SK-N-MC (cell line): ENCODE measurements around the gene PCNA.
"Not testable (repeated sequence)": the region's sequence is repeated elsewhere in the genome, so short reads cannot be mapped to it uniquely, and the experiment has no call there.

Source experiments
- EZH2 ChIP-seq: fragments of 200-600 bp; sonication (generic); IDR thresholded peaks from one replicate; pipeline ENCODE4 v1.6.1; 2017; ENCODE audit warnings: antibody characterized with exemption
- POLR2AphosphoS5 ChIP-seq: IDR thresholded peaks from 2 replicates; pipeline ENCODE4 v1.6.1; 2012; ENCODE audit warnings: mild to moderate bottlenecking, low read depth, low read length, borderline replicate concordance

DNA sequence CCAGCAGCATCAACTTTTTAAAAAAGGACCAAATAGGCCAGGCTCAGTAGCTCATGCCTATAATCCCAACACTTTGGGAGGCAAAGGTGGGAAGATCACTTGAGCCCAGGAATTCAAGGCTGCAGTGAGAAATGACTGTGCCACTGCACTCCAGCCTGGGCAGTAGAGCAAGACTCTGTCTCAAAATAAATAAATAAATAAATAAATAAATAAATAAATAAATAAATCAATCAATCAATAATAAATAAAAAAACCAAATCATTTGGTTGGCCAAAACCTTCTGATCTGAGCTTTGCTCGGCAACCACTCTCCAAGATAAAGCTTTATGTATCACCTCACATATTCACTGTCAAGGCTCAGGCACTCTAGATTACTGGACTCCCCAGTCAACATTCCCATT, 20.7 kb downstream of the PCNA start:
- not testable (repeated sequence) for TF ChIP-seq POLR2AphosphoS5, EZH2
